Astrocyte of the cerebellum (primary cell): ENCODE data around the gene HK1.
"Not testable (repeated sequence)": the region's sequence is repeated elsewhere in the genome, so short reads cannot be mapped to it uniquely, and the experiment has no call there.

Experiments used
- DNase-seq: peaks from one replicate; pipeline ENCODE4 v3.0.0-alpha.2; 2011; ENCODE audit warnings: low read depth
- H3K4me3 ChIP-seq: 2 replicates; pipeline ENCODE4 v1.5.1; 2011; ENCODE audit warnings: mild to moderate bottlenecking, low read depth, low read length, moderate library complexity
- CTCF ChIP-seq: IDR thresholded peaks from 2 replicates; pipeline ENCODE4 v1.5.1; 2012; ENCODE audit warnings: low read length, low read depth, moderate library complexity, mild to moderate bottlenecking; ENCODE audit errors: missing control alignments
- in situ Hi-C: cut with HindIII; loops from 2 replicates; pipeline ENCODE4 v1.10.0; 2017; ENCODE audit warnings: low sequenced_read_pairs

HK1 gene

GRCh38 chr10:69324583-69324982 is 46.3 kb downstream of the HK1 start:
- TF ChIP-seq CTCF = no peak
- no peak for DNase-seq
- H3K4me3 ChIP-seq = no peak overlapping the region
- in situ Hi-C loops = no loop called here

DNA sequence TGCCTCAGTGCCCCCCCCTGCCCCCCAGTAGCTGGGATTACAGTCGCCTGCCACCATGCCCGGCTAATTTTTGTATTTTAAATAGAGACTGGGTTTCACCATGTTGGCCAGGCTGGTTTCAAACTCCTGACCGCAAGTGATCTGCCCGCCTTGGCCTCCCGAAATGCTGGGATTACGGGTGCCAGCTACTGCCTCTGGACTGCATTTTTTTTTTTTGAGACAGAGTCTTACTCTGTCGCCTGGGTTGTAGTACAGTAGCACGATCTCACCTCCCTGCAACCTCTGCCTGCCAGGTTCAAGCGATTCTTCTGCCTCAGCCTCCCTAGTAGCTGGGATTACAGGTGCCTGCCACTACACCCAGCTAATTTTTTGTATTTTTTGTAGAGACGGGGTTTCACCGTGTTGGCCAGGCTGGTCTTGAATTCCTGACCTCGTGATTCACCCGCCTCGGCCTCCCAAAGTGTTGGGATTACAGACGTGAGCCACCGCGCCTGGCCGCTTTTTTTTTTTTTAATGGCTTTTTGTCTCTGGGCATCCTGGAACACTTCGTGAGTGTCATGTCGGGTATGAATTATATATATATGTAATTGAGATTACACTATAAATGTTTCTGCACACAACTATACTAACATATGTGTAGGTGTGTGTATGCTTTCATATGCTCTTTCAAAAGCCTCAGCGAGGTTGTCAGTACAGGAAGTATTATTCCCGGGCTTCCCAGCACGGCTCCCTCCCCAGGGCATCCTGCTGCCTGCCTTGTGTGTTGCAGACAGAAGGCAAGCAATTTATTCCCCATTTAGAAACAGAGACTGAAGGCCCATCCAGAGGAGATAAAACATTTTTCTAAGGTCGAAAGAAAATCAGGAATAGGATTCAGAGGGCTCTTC is 47.6 kb downstream of the HK1 start:
- H3K4me3 ChIP-seq, in situ Hi-C loops, DNase-seq: not testable (repeated sequence)

DNA sequence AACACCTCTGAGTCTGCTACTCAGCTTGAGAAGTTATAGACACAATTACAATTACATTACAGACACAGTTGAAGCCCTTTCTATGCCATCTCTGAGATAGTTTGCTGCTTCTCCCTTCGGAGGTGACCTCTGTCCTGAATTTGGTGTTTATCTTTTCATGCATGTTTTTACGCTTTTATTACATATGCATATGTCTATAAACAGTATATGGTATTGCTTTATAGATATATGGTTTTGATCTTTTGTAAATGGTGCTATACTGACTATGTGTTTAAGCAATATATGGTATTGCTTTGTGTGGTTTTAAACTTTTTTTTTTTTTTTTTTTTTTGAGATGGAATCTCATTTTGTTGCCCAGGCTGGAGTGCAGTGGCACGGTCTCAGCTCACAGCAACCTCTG is 48.4 kb downstream of the HK1 start:
- no peak for DNase-seq
- no peak for TF ChIP-seq CTCF
- in situ Hi-C loops = no loop called here
- H3K4me3 ChIP-seq = no peak overlapping the region

- H3K4me3 ChIP-seq = no peak overlapping the region
- in situ Hi-C loops = no loop called here
- no peak for TF ChIP-seq CTCF
- no peak for DNase-seq
These were observed 49.4 kb downstream of the HK1 start for GRCh38 chr10:69327463-69328379.

DNA sequence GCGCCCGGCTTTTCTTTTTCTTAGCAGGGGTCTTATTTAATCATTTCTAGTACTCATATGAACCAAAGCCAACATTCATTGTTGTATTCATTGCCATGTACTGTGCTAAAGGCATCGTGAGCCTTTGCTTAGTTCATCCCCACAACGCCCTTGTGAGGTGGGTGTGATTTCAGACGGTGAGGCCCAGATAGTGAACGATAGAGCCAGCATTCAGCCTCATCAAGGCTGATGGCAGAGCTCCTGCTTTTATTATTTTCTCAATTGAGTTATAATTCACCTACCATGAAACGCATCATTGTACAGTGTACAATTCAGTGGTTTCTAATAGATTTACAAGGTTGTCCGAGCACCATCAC is 50.1 kb downstream of the HK1 start:
- DNase-seq = no peak
- TF ChIP-seq CTCF = no peak
- H3K4me3 ChIP-seq = no peak overlapping the region
- in situ Hi-C loops = no loop called here

- H3K4me3 ChIP-seq, DNase-seq, in situ Hi-C loops: not testable (repeated sequence)
These were observed 50.6 kb downstream of the HK1 start for GRCh38 chr10:69328888-69329287.

GRCh38 chr10:69329721-69330178 is 51.5 kb downstream of the HK1 start:
- no peak for TF ChIP-seq CTCF
- in situ Hi-C loops = no loop called here
- H3K4me3 ChIP-seq = no peak overlapping the region
- DNase-seq = no peak
